HG03097 (cell line): ENCODE measurements around the gene ALDH8A1.

ENCODE experiments used
- ATAC-seq: cut with Tn5 transposase; IDR thresholded peaks from one replicate; pipeline ENCODE4 v1.9.1; 2021; ENCODE audit not compliant: unreplicated experiment, low FRiP score

The ALDH8A1 gene

DNA sequence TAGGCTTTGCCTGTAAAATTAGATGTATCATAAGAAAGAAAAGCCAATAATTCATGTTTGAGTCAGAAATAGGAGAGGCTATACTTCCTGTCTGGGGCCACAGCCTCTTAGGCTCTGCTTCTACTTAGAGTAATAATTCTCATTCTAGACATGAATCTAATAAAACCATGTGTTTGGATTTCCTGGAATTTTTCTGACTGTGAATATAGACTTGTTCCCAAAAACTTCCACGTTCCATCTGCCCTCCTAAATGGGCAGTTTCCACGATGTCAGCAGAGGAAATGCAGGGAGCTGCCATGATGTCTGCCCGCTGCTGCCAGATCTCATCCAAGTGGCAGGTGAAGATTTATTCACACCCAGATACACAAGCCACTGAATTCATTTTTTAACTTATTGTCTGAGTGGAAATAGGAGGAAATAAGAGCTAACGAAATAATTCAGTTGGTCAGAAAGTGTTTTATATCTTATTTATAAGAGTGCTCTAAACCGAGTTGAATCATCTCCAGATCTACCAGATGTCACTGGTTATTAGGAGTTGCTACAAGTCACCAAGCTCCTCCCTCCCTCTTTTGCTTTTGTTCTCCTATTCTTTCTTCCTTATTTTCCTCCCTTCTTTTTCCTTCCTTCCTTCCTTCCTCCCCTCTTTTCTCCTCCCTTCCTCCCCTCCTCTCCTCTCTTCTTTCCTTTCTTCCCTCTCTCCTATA, 69.3 kb downstream of the ALDH8A1 start:
- ATAC-seq, result no peak

DNA sequence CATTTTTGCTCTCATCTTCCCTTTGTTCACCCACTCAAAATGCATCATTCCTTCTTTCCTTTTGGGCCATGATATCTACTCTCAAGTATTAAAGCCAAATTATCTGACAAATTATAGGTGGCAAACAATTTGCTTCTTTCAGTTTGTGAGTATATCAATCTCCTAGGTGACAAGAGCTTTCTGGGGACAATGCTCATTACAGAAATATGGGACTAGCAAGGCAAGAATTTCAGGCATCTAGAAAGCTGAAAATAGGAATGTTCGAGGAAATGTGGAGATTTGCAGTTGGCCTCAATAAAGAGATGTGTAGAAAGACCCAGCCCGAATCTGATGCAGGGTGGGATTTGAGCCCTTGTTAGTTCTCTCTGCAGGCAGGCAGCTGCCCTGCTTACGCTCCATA, 71.8 kb downstream of the ALDH8A1 start:
- ATAC-seq, result no peak

DNA sequence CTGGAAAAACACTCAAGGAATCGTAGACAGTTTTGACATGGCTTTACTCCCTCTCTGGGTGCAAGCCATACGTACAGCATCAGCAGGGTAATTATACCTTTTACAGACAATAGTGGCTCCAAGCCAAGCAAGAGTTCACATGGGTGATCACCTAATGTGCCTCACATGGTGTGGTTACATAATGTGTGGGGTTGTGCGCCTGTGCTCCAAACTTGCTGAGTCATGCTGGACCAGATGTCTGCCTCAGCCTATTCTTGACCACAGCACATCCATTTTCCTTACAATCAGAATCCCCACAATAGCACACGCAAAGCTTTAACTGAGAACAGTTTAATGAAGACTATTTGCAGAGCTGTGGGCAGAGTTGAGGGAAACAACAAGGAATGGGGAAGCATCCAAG, 74.5 kb downstream of the ALDH8A1 start:
- no peak for ATAC-seq

DNA sequence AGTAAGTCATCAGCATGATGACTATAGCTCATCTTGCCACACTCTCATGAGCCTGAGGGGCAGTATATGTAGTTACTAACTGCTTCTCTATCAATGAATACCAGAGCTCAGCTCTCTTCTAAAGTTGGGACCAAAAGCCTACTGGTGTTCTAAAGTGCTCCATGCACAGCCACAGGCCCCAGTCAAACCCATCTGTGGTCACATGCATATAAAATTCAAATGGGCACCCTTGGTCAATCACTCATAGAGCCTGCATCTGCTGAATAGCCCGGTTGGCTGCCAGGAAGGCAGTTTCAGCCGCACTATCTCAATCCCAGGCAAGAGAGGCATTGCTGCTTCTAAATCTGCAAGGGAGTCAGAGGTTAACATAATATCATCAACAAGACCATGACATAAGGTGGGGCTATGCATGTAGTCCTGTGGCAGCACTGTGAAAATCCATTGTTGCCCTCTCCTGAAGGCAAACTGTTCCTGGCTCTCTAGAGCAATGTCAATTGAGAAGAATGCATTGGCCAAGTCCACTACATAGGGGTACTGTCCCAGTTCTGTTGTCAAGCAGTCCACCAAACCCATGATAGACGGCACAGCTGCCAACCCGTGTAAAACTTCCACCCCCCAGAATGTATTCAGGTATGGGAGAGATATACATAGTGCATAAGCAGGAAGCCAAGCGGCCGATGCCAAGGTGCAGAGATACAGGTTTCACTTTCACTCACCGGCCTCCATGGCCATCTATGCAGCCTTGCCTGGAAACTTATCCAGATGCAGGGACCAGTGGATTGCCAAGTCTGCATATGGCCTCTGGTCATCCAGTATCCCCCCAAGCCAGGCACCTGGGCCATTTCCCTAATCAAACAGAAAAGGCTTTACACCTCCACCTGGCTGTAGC, 76.2 kb downstream of the ALDH8A1 start:
- ATAC-seq, result no peak

DNA sequence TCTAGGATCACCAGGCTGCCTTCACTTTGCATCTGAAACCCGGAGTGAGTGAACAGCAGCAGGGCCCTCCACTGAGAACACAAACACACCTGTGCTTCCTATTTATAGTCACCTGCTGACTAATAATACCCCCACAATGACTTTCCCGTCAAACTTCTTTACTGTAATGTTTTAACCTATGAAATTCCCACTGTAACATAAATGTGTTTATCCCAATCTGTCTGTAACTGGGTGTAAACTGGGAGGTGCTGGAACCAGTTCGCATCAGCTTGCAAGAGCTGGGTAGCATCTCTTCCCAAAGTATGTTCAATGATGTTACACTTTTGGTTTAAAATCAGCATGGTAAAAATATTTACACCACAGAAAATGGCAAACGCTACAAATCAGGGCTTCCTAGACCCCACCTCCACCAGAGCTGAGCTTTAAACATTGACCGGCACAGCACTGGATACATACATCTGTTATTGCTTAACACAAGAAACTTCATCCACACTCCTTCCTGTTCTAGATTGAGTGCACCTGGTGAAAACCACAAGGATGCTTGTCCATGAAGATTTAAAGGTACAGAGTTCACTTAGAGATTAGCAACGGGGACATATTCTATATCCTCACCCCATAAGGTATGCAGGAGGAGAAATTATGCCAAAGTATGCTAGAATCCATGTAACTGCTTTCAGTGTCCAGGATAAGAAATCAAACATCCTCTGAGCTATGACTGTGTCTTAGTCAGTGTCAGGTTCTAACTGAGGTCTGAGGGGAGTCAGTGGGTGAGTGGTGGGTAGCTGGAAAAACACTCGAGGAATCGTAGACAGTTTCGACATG, 79.0 kb downstream of the ALDH8A1 start:
- ATAC-seq, result peak; percentile 89

DNA sequence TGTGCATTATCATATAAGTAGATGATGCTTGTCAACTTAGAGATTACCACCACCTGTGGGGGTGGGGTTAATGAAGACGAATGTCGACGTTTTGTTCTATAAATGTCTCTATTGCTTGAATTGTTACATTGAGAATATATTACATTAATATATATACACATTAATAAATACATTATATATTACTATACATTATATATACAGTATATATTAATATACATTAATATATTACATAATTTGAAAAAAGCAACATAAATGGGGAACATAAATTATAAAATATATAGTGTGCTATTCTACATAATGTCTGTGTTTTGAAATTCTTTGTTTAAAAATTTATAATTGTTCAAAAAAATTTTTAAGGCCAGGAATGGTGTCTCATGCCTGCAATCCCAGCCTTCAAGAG, 81.1 kb downstream of the ALDH8A1 start:
- no peak for ATAC-seq
